ENCODE results near the gene FMO5.
A peak's percentile ranks its signal among the peaks of the same experiment; 100 is the strongest.

Gene FMO5

DNA sequence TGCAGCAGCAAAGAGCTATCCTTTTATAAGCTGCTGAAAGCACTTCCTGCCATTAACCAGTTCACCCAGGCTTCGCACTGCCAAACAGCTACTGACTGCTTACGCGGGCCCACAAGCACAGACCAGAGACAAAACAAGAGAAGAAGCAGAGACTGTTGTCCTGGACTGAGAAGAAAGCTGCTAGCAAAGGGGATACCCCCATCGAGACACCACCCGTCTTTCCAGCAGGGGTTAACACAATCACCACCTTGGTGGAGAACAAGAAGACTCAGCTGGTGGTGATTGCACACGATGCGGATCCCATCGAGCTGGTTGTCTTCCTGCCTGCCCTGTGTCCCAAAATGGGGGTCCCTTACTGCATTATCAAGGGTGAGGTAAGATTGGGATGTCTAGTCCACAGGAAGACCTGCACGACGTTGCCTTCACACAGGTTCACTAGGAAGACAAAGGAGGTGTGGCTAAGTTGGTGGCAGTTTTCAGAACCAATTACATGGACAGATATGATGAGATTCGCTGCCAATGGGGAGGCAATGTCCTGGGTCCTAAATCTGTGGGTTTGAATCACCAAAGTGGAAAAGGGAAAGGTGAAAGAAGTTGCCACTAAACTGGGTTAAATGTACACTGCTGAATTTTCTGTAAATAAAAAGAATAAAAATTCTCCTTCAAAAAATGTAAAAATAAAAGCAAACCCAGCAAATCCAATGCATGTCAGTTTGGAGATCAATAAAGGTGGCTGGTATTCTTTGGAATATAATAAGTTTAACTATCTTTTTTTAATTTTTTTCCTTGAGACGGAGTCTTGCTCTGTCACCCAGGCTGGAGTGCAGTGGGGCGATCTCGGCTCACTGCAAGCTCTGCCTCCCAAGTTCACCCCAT, 1.2 kb downstream of the FMO5 start:
- Mint-ChIP-seq H3K4me3 (peak overlapping the region; percentile 61 to 71 (median 65)), H3K4me1 (peaks cover 20% of the 10 kb centered on the region), H3K9me3 (no peaks in the 10 kb centered on the region), H3K27me3 (ENCODE audit: low read depth) (peaks cover 5% of the 10 kb centered on the region), H3K27ac (peak overlapping the region in 1 of 3 experiments; percentile 3), H3K36me3 (ENCODE audit: low read depth) (no peaks in the 10 kb centered on the region)
- TF ChIP-seq, protein P1, sequence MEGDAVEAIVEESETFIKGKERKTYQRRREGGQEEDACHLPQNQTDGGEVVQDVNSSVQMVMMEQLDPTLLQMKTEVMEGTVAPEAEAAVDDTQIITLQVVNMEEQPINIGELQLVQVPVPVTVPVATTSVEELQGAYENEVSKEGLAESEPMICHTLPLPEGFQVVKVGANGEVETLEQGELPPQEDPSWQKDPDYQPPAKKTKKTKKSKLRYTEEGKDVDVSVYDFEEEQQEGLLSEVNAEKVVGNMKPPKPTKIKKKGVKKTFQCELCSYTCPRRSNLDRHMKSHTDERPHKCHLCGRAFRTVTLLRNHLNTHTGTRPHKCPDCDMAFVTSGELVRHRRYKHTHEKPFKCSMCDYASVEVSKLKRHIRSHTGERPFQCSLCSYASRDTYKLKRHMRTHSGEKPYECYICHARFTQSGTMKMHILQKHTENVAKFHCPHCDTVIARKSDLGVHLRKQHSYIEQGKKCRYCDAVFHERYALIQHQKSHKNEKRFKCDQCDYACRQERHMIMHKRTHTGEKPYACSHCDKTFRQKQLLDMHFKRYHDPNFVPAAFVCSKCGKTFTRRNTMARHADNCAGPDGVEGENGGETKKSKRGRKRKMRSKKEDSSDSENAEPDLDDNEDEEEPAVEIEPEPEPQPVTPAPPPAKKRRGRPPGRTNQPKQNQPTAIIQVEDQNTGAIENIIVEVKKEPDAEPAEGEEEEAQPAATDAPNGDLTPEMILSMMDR (IDR thresholded peaks at IDR 0.05; ENCODE audit: unreplicated experiment in 3 of 3), result no peak

DNA sequence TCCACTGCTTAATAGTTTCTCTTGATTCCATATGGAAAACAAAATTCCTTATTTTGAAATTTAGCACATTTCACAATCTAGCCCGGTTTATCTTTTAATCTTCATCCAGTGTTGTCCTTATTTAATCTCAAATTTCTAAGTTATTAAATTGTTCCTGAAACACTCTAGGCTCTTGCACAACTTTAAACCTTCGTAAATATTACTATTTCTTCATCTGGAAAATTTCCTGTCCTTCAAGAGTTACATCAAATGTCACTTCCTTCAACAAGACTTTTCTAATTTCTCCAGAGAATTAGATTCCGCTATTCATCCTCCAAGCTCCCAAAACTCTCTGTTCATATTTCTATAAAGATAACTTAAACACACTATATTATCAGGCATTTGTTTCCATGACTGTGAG, 6.5 kb downstream of the FMO5 start:
- no peak overlapping the region for H3K4me3 Mint-ChIP-seq
- no peaks in the 10 kb centered on the region for H3K27me3 Mint-ChIP-seq (ENCODE audit: low read depth)
- peaks cover 17% of the 10 kb centered on the region for H3K4me1 Mint-ChIP-seq
- H3K36me3 Mint-ChIP-seq (ENCODE audit: low read depth), result no peaks in the 10 kb centered on the region
- H3K27ac Mint-ChIP-seq, result no peak overlapping the region
- TF ChIP-seq, protein P1 (IDR thresholded peaks at IDR 0.05; ENCODE audit: unreplicated experiment in 3 of 3), result no peak
- no peaks in the 10 kb centered on the region for H3K9me3 Mint-ChIP-seq

DNA sequence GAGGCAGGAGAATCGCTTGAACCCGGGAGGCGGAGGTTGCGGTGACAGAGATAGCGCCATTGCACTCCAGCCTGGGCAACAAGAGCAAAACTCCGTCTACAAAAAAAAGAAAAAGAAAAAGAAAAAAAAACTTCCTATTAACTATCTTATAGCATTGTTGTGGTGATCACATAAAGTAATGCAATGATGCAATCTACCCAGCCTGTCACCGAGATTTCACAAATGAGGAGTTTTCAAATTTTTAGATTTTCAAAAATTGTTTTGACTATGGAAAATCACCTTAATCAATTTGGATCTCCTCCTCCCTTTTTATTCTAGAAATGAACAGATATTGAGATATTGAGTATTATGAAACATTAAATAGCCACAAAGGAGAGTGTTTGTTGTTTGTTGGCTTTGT, 8.0 kb downstream of the FMO5 start:
- Mint-ChIP-seq H3K4me1 (peaks cover 15% of the 10 kb centered on the region), H3K27me3 (ENCODE audit: low read depth) (no peaks in the 10 kb centered on the region), H3K27ac (no peak overlapping the region), H3K4me3 (no peak overlapping the region), H3K36me3 (ENCODE audit: low read depth) (no peaks in the 10 kb centered on the region), H3K9me3 (no peaks in the 10 kb centered on the region)
- TF ChIP-seq, protein P1 (IDR thresholded peaks at IDR 0.05; ENCODE audit: unreplicated experiment in 3 of 3), result no peak

DNA sequence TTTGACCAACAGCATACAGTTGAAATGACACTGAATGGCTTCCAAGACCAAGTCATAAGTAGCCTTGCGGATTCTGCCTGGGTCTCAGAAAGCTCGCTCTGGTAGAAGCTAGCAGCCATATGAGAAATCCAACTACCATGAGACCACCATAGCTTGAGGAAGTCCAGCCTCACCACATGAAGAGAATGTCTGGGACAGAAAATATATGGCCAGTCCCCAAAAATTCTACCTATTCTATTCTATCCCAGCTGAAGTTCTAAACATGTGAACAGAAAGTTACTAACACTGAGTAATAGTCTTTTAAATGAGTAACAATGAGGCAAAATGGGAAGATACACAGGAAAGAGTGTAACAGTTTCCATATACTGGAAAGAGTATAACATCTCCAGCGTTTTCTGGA, 9.0 kb downstream of the FMO5 start:
- H3K9me3 Mint-ChIP-seq, result no peaks in the 10 kb centered on the region
- no peak overlapping the region for H3K4me3 Mint-ChIP-seq
- peaks cover 15% of the 10 kb centered on the region for H3K4me1 Mint-ChIP-seq
- no peaks in the 10 kb centered on the region for H3K27me3 Mint-ChIP-seq (ENCODE audit: low read depth)
- TF ChIP-seq, protein P1 (IDR thresholded peaks at IDR 0.05; ENCODE audit: unreplicated experiment in 3 of 3), result no peak
- H3K36me3 Mint-ChIP-seq (ENCODE audit: low read depth), result no peaks in the 10 kb centered on the region
- no peak overlapping the region for H3K27ac Mint-ChIP-seq

DNA sequence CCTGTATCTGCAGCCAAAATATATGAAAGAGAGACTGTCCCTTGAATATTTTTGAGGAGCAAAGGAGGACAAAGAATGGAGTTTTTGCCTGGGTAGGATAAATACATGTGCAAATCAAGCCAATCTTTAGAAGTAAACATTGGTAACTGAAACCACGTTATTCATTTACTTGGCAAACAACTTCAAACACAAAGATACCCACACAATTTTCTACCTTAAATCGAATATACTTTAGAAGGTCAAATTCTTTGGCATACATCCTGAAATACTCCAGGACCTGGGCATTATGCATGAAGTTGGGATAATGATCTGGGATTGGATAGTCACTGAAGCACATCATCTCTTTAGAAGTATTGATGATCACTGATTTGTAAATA, 9.6 kb downstream of the FMO5 start:
- Mint-ChIP-seq H3K4me1 (peaks cover 15% of the 10 kb centered on the region), H3K27ac (peak overlapping the region in 1 of 3 experiments; percentile 74), H3K4me3 (no peak overlapping the region)

More for the DNA sequence above, 9.6 kb downstream of the FMO5 start:
- TF ChIP-seq, protein P1 (IDR thresholded peaks at IDR 0.05; ENCODE audit: unreplicated experiment in 3 of 3), result no peak
- no peaks in the 10 kb centered on the region for H3K36me3 Mint-ChIP-seq (ENCODE audit: low read depth)
- H3K9me3 Mint-ChIP-seq, result no peaks in the 10 kb centered on the region
- H3K27me3 Mint-ChIP-seq (ENCODE audit: low read depth), result no peaks in the 10 kb centered on the region

All from nephron (organoid).